ENCODE results near the gene BPIFB4.

The BPIFB4 gene

DNA sequence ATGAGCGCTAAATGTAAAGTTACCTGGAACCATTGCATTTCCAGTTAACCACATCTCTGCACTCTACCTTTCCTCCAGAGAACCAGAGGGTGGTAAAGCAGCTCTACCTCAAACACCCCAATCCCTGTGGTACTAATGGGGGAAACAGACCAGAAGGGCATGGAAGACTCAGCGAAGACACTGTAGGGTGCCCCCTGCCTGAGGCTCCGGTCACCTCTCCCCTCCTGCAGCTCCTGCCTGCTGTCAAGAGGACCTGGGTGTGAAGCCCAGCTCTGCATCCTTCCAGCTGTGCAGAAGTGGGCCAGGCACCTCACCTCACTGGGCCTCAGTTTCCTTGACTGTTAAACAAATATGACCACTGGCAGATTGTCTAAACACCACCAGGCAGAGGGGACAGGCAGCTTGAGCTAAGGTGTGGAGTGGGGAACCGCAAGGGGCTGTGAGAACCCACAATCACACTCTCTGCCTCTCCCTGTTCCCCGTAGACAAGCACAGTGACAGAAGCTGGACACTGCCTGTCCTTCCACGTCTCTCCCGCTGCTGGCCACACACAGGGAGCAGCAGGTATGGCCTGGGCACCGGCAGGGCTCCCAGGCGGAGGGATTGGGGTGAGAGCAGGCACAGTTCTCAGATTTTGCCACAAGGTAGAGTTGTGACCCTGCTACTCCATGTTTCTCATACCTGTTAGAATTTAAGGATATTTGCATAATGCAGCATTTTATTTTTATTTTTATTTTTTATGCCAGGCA, 79.4 kb downstream of the BPIFB4 start:
- ChIA-PET POLR2A (ENCODE audit: low non-redundant PET) (no interaction called here), CTCF (no interaction called here)

GRCh38 chr20:33159713-33160112, 80.3 kb downstream of the BPIFB4 start:
- POLR2A ChIA-PET (ENCODE audit: low non-redundant PET) = no interaction called here
- TF ChIP-seq, protein P1, sequence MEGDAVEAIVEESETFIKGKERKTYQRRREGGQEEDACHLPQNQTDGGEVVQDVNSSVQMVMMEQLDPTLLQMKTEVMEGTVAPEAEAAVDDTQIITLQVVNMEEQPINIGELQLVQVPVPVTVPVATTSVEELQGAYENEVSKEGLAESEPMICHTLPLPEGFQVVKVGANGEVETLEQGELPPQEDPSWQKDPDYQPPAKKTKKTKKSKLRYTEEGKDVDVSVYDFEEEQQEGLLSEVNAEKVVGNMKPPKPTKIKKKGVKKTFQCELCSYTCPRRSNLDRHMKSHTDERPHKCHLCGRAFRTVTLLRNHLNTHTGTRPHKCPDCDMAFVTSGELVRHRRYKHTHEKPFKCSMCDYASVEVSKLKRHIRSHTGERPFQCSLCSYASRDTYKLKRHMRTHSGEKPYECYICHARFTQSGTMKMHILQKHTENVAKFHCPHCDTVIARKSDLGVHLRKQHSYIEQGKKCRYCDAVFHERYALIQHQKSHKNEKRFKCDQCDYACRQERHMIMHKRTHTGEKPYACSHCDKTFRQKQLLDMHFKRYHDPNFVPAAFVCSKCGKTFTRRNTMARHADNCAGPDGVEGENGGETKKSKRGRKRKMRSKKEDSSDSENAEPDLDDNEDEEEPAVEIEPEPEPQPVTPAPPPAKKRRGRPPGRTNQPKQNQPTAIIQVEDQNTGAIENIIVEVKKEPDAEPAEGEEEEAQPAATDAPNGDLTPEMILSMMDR (conservative IDR thresholded peaks at IDR 0.05; ENCODE audit: low read depth) = no peak
- CTCF ChIA-PET = no interaction called here
- H3K27ac ChIP-seq = no peak overlapping the region
- DNase-seq (ENCODE audit: low spot score) = no peak

More for the DNA sequence above, 79.4 kb downstream of the BPIFB4 start:
- no peak for DNase-seq (ENCODE audit: low spot score)
- TF ChIP-seq, protein P1 (conservative IDR thresholded peaks at IDR 0.05; ENCODE audit: low read depth) = no peak
- no peak overlapping the region for H3K27ac ChIP-seq

DNA sequence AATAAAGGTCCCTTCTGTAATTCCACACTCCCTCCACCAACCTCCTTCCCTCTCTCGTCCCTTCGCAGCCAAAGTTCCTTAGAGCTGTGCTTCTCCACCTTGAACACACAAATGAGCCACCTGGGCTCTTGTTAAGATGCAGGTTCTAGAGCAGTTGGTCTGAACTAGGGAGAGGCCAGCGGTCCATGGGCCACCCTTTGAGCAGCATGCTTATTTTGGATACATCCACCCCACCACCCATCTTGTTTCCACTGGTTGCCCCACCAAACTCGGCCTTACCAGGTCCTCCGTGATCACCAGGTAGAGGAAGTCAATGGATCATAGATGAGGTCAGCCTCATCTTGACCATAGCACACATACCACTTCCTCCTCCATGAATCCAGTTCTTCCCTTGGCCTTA, 81.2 kb downstream of the BPIFB4 start:
- TF ChIP-seq, protein P1 (conservative IDR thresholded peaks at IDR 0.05; ENCODE audit: low read depth) = no peak
- H3K27ac ChIP-seq = no peak overlapping the region
- CTCF ChIA-PET = no interaction called here
- no peak for DNase-seq (ENCODE audit: low spot score)
- POLR2A ChIA-PET (ENCODE audit: low non-redundant PET) = no interaction called here

Data from RWPE1 (cell line).